22Rv1 (cell line): Measurements from ENCODE around the gene ACOT11.
A peak's percentile ranks its signal among the peaks of the same experiment; 100 is the strongest.

Experiments used
- H3K27ac ChIP-seq: fragments of 450-650 bp; 2 replicates; pipeline ENCODE4 v1.5.1; 2017
- CTCF ChIP-seq: fragments of 450-650 bp; IDR thresholded peaks from 2 replicates; pipeline ENCODE4 v1.5.1; 2017; ENCODE audit warnings: mild to moderate bottlenecking
- ZFX ChIP-seq: fragments of 450-650 bp; IDR thresholded peaks from 2 replicates; pipeline ENCODE4 v1.6.1; 2017; ENCODE audit warnings: antibody characterized with exemption, borderline replicate concordance

Gene ACOT11

GRCh38 chr1:54574158-54574778 lies 26.2 kb downstream of the ACOT11 start:
- no peak for TF ChIP-seq ZFX
- TF ChIP-seq CTCF: no peak
- no peak overlapping the region for H3K27ac ChIP-seq

GRCh38 chr1:54575161-54575560 lies 27.1 kb downstream of the ACOT11 start:
- H3K27ac ChIP-seq: no peak overlapping the region
- no peak for TF ChIP-seq ZFX
- TF ChIP-seq CTCF: no peak

GRCh38 chr1:54575605-54576290 lies 27.7 kb downstream of the ACOT11 start:
- TF ChIP-seq CTCF (no peak), ZFX (no peak)
- H3K27ac ChIP-seq: no peak overlapping the region

GRCh38 chr1:54577612-54578011 lies 29.6 kb downstream of the ACOT11 start:
- TF ChIP-seq ZFX (no peak), CTCF (no peak)
- no peak overlapping the region for H3K27ac ChIP-seq

- no peak overlapping the region for H3K27ac ChIP-seq
- TF ChIP-seq CTCF (no peak), ZFX (no peak)
Observed at GRCh38 chr1:54579337-54579781, 31.3 kb downstream of the ACOT11 start.

- peak overlapping the region; percentile 55 for H3K27ac ChIP-seq
- TF ChIP-seq CTCF (no peak), ZFX (no peak)
Observed at GRCh38 chr1:54580856-54581550, 33.0 kb downstream of the ACOT11 start.

GRCh38 chr1:54581621-54582035 lies 33.6 kb downstream of the ACOT11 start:
- H3K27ac ChIP-seq: peak overlapping the region; percentile 55
- no peak for TF ChIP-seq ZFX
- TF ChIP-seq CTCF: no peak
